NCI-H345 (cell line): ENCODE data around the gene GEN1.

Experiments
- DNase-seq: peaks from one replicate; lab custom pipeline; 2025; lab: John Stamatoyannopoulos, UW

Gene GEN1

GRCh38 chr2:17795309-17795708 lies 41.4 kb downstream of the GEN1 start:
- DNase-seq, result no peak

- peak; percentile 4 for DNase-seq
These were observed 44.4 kb downstream of the GEN1 start for GRCh38 chr2:17798338-17798737.

GRCh38 chr2:17799301-17800120 lies 45.6 kb downstream of the GEN1 start:
- no peak for DNase-seq

GRCh38 chr2:17800219-17800618 lies 46.3 kb downstream of the GEN1 start:
- peak; percentile 35 for DNase-seq

- DNase-seq, result peak; percentile 88
These were observed 46.9 kb downstream of the GEN1 start for GRCh38 chr2:17800693-17801458.

GRCh38 chr2:17803497-17803896 lies 49.6 kb downstream of the GEN1 start:
- no peak for DNase-seq

- DNase-seq, result no peak
These were observed 50.4 kb downstream of the GEN1 start for GRCh38 chr2:17804358-17804757.

GRCh38 chr2:17805166-17805565 lies 51.2 kb downstream of the GEN1 start:
- no peak for DNase-seq

GRCh38 chr2:17805717-17806363 lies 51.9 kb downstream of the GEN1 start:
- DNase-seq, result no peak

- no peak for DNase-seq
These were observed 59.2 kb downstream of the GEN1 start for GRCh38 chr2:17813010-17813741.

GRCh38 chr2:17813742-17814473 lies 60.0 kb downstream of the GEN1 start:
- DNase-seq, result no peak

GRCh38 chr2:17814601-17815000 lies 60.7 kb downstream of the GEN1 start:
- DNase-seq, result no peak

GRCh38 chr2:17815468-17816184 lies 61.7 kb downstream of the GEN1 start:
- no peak for DNase-seq

GRCh38 chr2:17816396-17817245 lies 62.7 kb downstream of the GEN1 start, which contains the start of gene MSGN1:
Gene MSGN1, plus strand, starts transcription at chr2:17816460. Its CDS starts 59 bp downstream, at chr2:17816519.
- no peak for DNase-seq

GRCh38 chr2:17818235-17818815 lies 64.4 kb downstream of the GEN1 start:
- DNase-seq, result no peak

GRCh38 chr2:17821080-17821479 lies 67.1 kb downstream of the GEN1 start:
- no peak for DNase-seq

- DNase-seq, result no peak
These were observed 67.9 kb downstream of the GEN1 start for GRCh38 chr2:17821535-17822444.

GRCh38 chr2:17822445-17823117 lies 68.6 kb downstream of the GEN1 start:
- DNase-seq, result no peak
